Testis (tissue), 2 donors: Measurements from ENCODE around the gene DDX39B.

Experiments used
- POLR2A ChIP-seq: fragments of 450-650 bp; IDR thresholded peaks from one replicate; pipeline ENCODE4 v1.6.1; 2017; ENCODE audit warnings: antibody characterized with exemption, mild to moderate bottlenecking, moderate library complexity
- TF ChIP-seq, protein P1 (sequence below), 3 experiments: fragments of 450-650 bp in 2 of 3; fragments of 200-600 bp in 1 of 3; sonication (generic) in 1 of 3; IDR thresholded peaks; one replicate each; pipeline ENCODE4 v1.5.1; 2016 to 2019; ENCODE audit warnings: antibody characterized with exemption in 3 of 3, mild to moderate bottlenecking in 2 of 3, moderate library complexity in 1 of 3

GRCh38 chr6:31530659-31531058 lies 11.1 kb downstream of the DDX39B start:
- TF ChIP-seq, protein P1, sequence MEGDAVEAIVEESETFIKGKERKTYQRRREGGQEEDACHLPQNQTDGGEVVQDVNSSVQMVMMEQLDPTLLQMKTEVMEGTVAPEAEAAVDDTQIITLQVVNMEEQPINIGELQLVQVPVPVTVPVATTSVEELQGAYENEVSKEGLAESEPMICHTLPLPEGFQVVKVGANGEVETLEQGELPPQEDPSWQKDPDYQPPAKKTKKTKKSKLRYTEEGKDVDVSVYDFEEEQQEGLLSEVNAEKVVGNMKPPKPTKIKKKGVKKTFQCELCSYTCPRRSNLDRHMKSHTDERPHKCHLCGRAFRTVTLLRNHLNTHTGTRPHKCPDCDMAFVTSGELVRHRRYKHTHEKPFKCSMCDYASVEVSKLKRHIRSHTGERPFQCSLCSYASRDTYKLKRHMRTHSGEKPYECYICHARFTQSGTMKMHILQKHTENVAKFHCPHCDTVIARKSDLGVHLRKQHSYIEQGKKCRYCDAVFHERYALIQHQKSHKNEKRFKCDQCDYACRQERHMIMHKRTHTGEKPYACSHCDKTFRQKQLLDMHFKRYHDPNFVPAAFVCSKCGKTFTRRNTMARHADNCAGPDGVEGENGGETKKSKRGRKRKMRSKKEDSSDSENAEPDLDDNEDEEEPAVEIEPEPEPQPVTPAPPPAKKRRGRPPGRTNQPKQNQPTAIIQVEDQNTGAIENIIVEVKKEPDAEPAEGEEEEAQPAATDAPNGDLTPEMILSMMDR (IDR thresholded peaks at IDR 0.05), result no peak
- TF ChIP-seq POLR2A, result no peak
